Stomach (tissue), 4 donors: ENCODE measurements around the gene RRP9.

Source experiments
- POLR2AphosphoS5 ChIP-seq, 3 donors: sonication (generic); formaldehyde crosslinking; IDR thresholded peaks; one replicate each; pipeline ENCODE4 v1.6.1; 2016; ENCODE audit warnings: antibody characterized with exemption in 3 of 3
- TF ChIP-seq, protein P1 (sequence below), 7 experiments: fragments of 450-650 bp in 4 of 7; fragments of 200-600 bp in 3 of 7; sonication (generic) in 3 of 7; IDR thresholded peaks; one replicate each; pipeline ENCODE4 v1.5.1; 2016 to 2019; ENCODE audit warnings: antibody characterized with exemption in 7 of 7, control low read depth in 2 of 7, mild to moderate bottlenecking in 1 of 7

GRCh38 chr3:51966486-51966885 lies 24.8 kb upstream of the RRP9 start:
- TF ChIP-seq, protein P1, sequence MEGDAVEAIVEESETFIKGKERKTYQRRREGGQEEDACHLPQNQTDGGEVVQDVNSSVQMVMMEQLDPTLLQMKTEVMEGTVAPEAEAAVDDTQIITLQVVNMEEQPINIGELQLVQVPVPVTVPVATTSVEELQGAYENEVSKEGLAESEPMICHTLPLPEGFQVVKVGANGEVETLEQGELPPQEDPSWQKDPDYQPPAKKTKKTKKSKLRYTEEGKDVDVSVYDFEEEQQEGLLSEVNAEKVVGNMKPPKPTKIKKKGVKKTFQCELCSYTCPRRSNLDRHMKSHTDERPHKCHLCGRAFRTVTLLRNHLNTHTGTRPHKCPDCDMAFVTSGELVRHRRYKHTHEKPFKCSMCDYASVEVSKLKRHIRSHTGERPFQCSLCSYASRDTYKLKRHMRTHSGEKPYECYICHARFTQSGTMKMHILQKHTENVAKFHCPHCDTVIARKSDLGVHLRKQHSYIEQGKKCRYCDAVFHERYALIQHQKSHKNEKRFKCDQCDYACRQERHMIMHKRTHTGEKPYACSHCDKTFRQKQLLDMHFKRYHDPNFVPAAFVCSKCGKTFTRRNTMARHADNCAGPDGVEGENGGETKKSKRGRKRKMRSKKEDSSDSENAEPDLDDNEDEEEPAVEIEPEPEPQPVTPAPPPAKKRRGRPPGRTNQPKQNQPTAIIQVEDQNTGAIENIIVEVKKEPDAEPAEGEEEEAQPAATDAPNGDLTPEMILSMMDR (IDR thresholded peaks at IDR 0.05): no peak
- no peak for TF ChIP-seq POLR2AphosphoS5 (IDR thresholded peaks at IDR 0.05)
